GM03348 (cell line): ENCODE measurements around the gene ZIC5.
A peak's percentile ranks its signal among the peaks of the same experiment; 100 is the strongest.

Source experiments
- DNase-seq: peaks from one replicate; pipeline ENCODE4 v3.0.0; 2012; ENCODE audit warnings: low spot score

The ZIC5 gene

DNA sequence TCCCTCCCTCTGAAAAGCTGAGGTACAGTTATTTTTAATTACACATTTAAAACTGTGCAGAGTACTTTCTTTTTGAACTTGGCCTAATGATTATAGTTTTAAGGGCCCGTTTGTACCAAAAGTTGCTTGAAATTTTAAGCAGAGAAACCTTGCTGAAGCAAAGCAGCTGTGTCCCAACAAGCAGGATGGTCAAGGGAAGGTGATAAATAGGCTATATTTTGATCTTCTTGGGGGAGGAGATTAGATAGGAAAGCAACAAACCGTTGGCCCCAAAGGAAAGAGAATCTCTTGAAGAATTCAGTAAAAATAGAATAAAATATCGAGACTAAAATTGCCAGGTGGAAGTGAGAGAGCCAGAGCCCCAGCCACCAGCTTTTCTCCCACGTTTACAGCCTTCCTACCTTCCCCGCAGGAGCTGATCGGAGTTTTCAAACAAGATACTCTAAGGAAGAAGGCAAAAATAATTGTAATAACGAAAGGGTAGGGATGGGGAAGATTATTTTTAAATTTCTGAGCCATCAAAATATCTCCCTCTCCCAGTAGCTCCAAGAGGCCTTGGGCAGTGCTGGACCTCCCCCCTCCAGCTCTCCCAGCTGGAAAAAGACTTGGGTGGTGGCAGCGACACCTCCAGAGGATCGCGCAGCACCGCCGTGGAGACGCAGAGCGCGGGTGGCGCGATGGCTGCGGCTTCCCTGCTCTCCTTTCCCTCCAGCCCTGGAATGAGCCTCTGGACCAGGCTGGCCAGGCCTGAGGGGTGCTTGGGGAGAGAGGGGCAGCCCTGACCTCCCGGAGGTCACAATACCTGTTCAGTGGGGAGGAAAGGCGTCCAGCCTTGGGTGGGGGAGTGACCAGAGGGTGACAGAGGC lies 15.8 kb upstream of the ZIC5 start:
- no peak for DNase-seq

DNA sequence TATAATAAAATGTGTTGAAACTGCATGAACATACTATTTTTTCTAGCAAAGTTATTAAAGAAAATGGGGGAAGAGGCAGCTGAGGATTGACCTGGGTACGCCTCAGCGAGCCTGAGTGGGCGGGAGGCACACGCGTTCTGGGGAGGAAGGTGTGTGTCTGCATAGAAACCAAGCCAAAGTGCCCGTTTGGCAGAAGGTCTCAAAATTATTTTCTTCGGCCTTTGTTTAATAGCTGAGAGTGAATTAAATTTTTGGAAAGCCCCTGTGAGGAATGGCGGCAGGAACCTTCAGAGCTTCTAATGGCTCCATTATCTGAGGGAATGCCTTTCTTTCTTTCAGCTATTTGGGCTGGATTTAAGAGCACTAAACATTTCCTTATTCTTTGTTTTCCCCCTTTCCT lies 15.2 kb upstream of the ZIC5 start:
- no peak for DNase-seq

- DNase-seq, result no peak
Measured at GRCh38 chr13:99985886-99986527, 14.4 kb upstream of the ZIC5 start.

DNA sequence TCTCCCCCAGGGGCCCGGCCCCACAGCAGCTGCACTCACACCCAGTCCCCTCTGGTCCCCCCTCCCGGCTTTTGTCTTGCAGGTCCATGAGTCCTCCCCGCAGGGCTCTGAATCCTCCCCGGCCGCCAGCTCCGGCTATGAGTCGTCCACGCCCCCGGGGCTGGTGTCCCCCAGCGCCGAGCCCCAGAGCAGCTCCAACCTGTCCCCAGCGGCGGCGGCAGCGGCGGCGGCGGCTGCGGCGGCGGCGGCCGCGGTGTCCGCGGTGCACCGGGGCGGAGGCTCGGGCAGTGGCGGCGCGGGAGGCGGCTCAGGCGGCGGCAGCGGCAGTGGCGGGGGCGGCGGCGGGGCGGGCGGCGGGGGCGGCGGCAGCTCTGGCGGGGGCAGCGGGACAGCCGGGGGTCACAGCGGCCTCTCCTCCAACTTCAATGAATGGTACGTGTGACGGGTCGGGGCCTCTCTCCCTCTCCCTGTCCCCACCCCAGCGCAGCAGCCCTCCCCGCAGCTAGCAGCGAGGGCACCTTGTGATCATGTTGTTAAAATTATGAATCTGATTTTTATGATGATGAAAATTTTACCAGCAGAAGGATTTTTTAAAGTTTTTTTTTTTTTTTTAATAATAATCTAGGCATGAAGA lies 13.8 kb upstream of the ZIC5 start:
- DNase-seq, result no peak

GRCh38 chr13:99984461-99985240 lies 13.1 kb upstream of the ZIC5 start:
- no peak for DNase-seq

DNA sequence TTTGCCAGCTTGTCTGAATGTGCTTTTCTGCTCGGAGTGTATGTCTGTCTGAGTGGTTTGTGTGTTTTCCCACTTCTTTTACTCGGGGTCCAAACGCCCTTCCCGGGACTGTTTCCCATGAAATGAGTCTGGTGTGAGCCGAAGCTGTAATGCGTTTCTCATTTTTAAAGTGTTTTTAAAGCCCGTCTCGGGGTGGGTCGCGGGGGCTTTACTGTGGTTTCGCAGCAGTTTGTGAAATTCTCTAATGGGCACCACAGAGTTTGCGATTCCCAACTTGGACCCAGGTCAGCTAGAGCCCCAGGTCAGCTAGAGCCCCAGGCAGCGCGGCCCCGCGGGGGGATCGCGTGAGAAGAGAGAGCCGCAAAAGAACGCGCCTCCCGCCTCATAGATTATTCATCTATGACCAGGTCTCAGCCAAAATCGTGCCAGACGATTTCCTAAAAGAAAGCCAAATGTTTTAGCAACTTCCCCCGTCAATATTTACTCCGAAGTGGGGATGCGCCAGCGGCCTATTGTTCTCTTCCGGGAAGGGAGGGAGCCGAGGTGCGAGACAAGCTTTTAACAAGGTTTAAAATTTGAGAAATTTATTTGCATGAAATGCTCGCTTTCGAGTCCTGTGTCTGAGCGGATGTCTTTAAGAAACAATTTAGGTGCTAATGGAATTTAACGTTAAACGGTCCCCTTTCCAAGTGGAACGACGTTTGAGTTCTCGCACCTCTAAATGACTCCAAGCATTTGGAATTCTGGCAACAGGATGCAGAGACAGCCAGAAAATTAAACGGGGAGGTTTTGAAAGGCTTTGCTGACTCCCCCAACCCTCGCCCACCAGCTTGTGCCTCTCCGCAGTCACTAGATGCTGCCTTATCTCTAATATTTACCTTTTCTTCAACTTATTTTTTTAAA lies 12.2 kb upstream of the ZIC5 start:
- no peak for DNase-seq

- no peak for DNase-seq
Measured at GRCh38 chr13:99982731-99983498, 11.3 kb upstream of the ZIC5 start.

GRCh38 chr13:99982036-99982730 lies 10.6 kb upstream of the ZIC5 start:
- no peak for DNase-seq

- no peak for DNase-seq
Measured at GRCh38 chr13:99981735-99982035, 10.1 kb upstream of the ZIC5 start, which contains the start of gene ZIC2. Gene ZIC2, plus strand, starts transcription at chr13:99981784. Its CDS starts 281 bp downstream, at chr13:99982065.

DNA sequence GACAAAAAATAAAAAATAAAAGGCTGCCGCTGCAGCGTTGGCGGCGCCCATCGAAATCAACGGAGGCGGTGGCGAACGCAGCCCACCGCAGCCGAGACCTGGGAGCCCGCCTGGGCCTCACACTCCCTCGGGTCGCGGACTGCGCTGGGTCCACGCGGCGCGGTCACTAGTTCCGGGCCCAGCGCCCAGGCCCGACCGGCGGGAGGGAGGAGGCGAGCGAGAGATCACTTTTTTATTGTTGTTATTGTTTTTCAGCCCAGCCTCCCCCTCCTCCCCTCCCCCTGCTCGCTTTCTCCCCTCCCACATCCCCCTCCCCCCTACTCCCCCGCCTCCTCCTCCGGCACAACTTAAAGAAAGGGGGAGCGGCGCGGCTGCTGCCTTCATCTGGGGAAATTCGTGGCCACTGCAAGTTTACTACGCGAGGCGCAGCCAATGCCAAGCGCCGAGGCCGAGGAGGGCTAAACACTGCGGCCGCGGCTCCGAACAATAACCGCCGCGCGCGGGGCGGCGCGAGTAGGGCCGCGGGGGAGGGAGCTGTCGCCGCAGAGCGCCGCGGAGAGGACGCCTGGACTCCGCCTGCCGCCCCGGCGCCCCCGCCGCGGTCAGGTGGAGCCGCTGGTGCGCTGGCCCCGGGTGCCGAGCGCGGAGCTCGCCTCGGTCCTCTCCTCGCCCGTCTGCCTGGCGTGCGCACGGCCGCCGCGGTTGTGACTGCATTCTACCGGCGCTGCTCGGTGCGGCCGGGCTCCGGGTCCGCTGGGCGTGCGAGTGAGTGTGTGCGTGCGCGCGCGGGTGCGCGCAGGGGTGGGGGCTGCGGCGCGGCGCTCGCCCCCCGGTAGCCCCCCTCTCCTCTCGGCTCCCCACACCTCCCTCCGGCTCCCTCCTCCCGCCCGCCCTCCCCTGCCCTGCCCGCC lies 9.5 kb upstream of the ZIC5 start:
- DNase-seq, result no peak

- peak; percentile 95 for DNase-seq
Measured at GRCh38 chr13:99980201-99980823, 8.7 kb upstream of the ZIC5 start.

DNA sequence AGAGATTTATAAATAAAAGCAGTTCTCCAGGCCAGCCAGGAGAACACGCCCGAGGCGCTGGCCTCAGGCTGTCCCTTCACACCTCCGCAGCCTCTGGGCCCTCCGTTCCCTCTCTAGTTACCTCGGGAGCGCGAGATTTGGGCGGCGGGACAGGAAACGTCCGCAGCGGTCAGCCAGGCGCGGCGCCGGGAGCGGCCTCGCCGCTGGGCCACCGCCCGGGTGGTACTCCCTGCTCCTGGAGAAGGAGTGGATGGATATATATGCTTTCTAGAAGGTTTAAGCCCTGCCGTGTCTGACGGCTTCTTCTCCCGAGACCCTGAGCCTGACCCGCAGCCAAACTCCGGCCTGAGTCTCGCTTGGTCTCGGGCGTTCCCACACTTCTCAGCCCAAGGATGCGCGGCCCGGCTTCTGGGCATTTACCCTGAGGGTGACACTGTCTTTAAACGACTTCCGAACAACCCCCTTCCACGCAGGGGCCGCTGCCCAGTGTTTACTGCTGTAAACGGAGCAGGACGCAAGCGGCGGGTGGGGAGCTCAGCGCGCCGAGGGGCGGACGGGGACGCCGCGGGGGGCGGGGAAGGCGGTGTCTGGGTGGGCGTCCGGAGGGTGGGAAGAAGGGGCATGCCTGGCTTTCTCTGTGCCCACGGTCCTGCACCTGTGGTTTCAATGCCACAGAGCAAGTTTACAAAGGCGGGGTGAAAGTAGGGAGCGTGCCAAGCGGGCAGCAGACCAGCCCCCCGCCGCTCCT lies 8.1 kb upstream of the ZIC5 start:
- no peak for DNase-seq

DNA sequence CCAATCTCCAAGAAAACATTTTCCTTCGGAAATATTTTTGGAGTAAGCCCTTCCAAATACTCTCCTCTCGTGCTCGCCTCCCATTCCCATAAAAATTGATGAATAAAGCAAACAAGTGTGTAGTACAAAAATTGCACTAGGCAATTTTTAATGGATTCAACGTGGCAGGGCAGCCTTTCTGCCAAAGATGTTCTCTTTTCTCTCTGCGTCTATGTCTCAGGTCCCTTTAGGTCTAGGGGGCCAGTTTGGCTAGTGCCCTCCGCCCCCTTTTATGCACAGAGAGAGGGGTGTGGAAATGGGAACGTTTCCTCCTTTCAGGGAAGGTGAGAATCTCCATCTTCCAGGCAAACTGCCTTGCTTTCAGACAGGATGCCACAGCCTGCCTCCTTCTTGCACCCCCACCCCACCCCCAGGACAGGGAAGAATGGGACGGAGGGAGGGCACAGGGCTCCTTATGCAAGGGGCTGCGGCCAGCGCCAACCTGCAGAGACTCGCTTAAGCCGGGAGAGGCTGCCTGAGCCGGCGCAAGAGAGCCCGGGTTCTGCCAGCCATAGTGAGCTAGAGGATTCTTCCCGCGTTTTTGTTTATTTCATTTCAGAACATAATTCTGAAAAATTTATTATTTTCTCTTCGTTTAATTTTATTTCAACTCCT lies 7.4 kb upstream of the ZIC5 start:
- no peak for DNase-seq

DNA sequence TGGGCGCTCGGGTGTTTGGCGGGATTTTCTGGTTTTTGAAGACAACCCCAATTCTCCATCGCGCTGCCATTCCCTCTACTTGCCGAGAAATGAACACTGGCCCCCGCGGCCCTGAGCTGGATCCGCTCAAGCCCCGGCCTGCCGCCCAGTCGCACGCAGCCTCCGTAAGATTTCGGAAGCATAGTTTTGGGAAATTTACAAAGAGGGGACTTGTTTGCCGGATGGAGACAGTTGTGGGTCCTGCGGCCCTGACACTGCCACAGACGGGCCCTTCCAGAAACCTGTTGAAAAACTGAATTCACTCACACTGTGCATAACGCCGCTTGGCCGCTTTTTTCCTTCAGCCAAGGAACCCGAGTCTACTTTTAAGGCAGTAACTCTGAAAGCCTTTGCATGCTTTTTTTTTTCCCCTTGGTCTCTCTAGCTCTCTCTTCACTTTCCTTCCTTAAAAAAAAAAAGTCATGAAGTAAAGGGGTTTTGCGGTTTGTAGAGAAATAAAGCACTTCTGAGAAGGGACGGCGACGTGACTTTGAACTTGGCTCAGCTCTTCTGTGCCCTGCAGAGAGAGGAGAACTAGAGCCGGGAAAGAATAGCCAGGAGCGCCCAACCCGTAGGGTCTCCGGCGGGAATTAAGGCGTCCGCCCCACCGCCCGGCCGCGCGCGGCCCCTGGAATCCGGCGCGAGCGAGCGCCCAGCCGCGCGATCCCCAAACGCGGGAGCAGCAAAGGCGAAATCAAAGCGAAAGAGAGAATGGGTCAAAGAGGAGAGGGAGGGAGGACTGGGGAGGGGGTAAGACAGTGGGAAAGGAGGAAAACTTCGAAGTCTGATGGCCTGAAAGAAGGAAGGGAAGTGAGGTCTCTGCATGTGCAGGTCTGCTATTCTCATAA lies 6.6 kb upstream of the ZIC5 start:
- DNase-seq, result no peak

DNA sequence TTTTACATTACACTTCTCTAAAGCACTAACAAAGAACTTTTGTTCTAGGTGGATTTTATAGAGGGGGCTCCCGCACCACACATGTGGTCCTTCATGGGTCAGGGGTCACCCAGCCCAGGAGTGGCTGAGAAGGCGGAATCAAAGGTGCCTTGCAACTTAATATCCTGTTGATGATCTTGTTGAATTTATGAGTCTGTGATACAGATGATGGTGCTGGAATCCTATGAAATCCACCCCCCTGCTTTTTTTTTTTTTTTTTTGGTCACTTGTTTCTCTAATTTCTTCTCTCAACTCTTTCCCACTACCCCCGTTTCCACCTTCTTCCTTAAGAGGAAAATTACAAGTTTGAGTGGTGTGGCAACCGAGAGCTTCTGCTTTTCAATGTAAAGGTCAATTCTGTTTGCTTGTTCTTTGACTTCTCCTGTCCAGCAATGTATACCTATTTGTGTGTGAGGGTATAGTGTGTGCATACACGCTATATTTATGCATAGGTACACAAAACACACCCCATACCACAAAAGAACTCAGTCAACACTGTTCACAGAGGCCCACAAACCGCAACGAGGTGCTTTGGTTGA lies 5.9 kb upstream of the ZIC5 start:
- DNase-seq, result no peak

DNA sequence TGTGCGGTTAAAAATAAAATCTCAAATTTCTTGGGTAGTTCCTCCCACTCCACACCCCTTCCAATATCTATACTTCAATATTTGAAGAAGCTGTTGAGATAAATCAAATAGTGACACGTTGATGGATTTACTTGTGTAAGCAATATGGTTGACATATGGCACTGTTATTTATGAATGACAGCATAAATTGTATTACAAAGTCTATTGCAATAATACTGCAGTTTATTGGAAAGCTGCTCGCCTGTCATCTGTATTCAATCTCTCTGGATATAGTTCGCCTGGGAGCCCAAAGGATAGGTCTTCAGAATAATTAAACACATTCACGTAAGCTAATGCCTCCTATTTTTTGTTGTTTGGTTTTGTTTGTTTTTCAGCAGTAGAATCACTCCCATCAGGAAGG lies 5.0 kb upstream of the ZIC5 start:
- DNase-seq, result no peak
